ENCODE data around the gene PRR23E.

PRR23E gene

GRCh38 chr3:127183931-127184869 lies 8.7 kb upstream of the PRR23E start:
- ChIA-PET CTCF (no interaction called here), POLR2A (no interaction called here)
- H3K36me3 ChIP-seq (ENCODE audit: control insufficient read depth in 2 of 2, insufficient read depth in 1 of 2, low read length in 2 of 2) = no peaks in the 10 kb centered on the region
- no peak overlapping the region for H3K27ac ChIP-seq (ENCODE audit: extremely low read depth, low read depth, low read length)
- no peaks in the 10 kb centered on the region for H3K4me1 ChIP-seq (ENCODE audit: control insufficient read depth, insufficient read depth, low read length)
- H3K9me3 ChIP-seq (ENCODE audit: control insufficient read depth, insufficient read depth, low read depth, low read length) = no peaks in the 10 kb centered on the region
- H3K4me3 ChIP-seq (ENCODE audit: low read depth, low read length) = no peak overlapping the region
- no peak for TF ChIP-seq ZNF560 (tag by site-specific recombination; IDR thresholded peaks at IDR 0.05; ENCODE audit: borderline replicate concordance)
- no peak for TF ChIP-seq ZNF529 (tag by site-specific recombination; IDR thresholded peaks at IDR 0.05; ENCODE audit: insufficient replicate concordance)
- no peak for TF ChIP-seq PRDM2 (tag by site-specific recombination; IDR thresholded peaks at IDR 0.05; ENCODE audit: borderline replicate concordance)
- TF ChIP-seq, protein P1, sequence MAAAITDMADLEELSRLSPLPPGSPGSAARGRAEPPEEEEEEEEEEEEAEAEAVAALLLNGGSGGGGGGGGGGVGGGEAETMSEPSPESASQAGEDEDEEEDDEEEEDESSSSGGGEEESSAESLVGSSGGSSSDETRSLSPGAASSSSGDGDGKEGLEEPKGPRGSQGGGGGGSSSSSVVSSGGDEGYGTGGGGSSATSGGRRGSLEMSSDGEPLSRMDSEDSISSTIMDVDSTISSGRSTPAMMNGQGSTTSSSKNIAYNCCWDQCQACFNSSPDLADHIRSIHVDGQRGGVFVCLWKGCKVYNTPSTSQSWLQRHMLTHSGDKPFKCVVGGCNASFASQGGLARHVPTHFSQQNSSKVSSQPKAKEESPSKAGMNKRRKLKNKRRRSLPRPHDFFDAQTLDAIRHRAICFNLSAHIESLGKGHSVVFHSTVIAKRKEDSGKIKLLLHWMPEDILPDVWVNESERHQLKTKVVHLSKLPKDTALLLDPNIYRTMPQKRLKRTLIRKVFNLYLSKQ (tag by site-specific recombination; IDR thresholded peaks at IDR 0.05; ENCODE audit: borderline replicate concordance) = no peak
- no peak for TF ChIP-seq ZNF654 (tag by site-specific recombination; IDR thresholded peaks at IDR 0.05; ENCODE audit: low read depth)
- TF ChIP-seq ZNF747 (tag by site-specific recombination; IDR thresholded peaks at IDR 0.05) = no peak
- no peak for TF ChIP-seq TRIM28 (IDR thresholded peaks at IDR 0.05; ENCODE audit: borderline replicate concordance, low read length)
- TF ChIP-seq OSR2 (tag by site-specific recombination; IDR thresholded peaks at IDR 0.05) = no peak
- no peak for TF ChIP-seq ZNF433 (tag by site-specific recombination; IDR thresholded peaks at IDR 0.05; ENCODE audit: low read depth)
- no peak for TF ChIP-seq EGR2 (tag by site-specific recombination; IDR thresholded peaks at IDR 0.05; ENCODE audit: low read depth)
- no peak for TF ChIP-seq ZNF624 (tag by site-specific recombination; IDR thresholded peaks at IDR 0.05)
- TF ChIP-seq ZNF664 (tag by site-specific recombination; IDR thresholded peaks at IDR 0.05) = no peak
- TF ChIP-seq ZNF394 (tag by site-specific recombination; IDR thresholded peaks at IDR 0.05; ENCODE audit: borderline replicate concordance) = no peak
- TF ChIP-seq ZNF302 (tag by site-specific recombination; IDR thresholded peaks at IDR 0.05; ENCODE audit: low read depth) = no peak
- TF ChIP-seq ZSCAN5A (tag by site-specific recombination; IDR thresholded peaks at IDR 0.05) = no peak

DNA sequence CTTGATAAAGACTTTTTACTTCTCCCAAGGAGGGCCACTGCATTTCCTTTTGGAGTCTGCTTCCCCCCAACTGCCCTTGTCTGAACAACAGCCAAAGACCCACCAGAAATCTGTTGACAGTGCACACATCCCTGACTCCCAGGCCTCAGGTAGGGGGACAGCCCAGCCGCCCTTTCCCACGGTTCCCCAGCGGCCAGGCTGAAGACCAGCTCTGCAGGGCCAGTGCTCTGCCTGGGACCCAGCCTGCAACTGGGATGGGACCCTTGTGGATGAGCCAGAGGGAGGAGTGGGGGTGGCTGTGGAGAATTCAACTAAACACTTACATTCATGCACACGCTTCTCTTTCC lies 8.1 kb upstream of the PRR23E start:
- Histone ChIP-seq H3K36me3 (ENCODE audit: control insufficient read depth in 2 of 2, insufficient read depth in 1 of 2, low read length in 2 of 2) (no peaks in the 10 kb centered on the region), H3K4me1 (ENCODE audit: control insufficient read depth, insufficient read depth, low read length) (no peaks in the 10 kb centered on the region), H3K4me3 (ENCODE audit: low read depth, low read length) (no peak overlapping the region), H3K9me3 (ENCODE audit: control insufficient read depth, insufficient read depth, low read depth, low read length) (no peaks in the 10 kb centered on the region), H3K27ac (ENCODE audit: extremely low read depth, low read depth, low read length) (no peak overlapping the region)
- ChIA-PET CTCF (interaction anchor here (1.1 kb wide), 1 partner anchor 8 kb away, joined by 3 read pairs; no protein-coding TSS in a partner anchor), POLR2A (no interaction called here)
- TF ChIP-seq ZNF423 (tag by site-specific recombination; IDR thresholded peaks at IDR 0.05) = no peak
- TF ChIP-seq ZNF416 (tag by site-specific recombination; IDR thresholded peaks at IDR 0.05) = no peak
- TF ChIP-seq, protein P2, sequence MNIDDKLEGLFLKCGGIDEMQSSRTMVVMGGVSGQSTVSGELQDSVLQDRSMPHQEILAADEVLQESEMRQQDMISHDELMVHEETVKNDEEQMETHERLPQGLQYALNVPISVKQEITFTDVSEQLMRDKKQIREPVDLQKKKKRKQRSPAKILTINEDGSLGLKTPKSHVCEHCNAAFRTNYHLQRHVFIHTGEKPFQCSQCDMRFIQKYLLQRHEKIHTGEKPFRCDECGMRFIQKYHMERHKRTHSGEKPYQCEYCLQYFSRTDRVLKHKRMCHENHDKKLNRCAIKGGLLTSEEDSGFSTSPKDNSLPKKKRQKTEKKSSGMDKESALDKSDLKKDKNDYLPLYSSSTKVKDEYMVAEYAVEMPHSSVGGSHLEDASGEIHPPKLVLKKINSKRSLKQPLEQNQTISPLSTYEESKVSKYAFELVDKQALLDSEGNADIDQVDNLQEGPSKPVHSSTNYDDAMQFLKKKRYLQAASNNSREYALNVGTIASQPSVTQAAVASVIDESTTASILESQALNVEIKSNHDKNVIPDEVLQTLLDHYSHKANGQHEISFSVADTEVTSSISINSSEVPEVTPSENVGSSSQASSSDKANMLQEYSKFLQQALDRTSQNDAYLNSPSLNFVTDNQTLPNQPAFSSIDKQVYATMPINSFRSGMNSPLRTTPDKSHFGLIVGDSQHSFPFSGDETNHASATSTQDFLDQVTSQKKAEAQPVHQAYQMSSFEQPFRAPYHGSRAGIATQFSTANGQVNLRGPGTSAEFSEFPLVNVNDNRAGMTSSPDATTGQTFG (tag by site-specific recombination; IDR thresholded peaks at IDR 0.05; ENCODE audit: borderline replicate concordance) = no peak
- no peak for TF ChIP-seq ZNF549 (tag by site-specific recombination; IDR thresholded peaks at IDR 0.05)
- TF ChIP-seq ZNF664 (tag by site-specific recombination; IDR thresholded peaks at IDR 0.05) = no peak
- TF ChIP-seq ZNF529 (tag by site-specific recombination; IDR thresholded peaks at IDR 0.05; ENCODE audit: insufficient replicate concordance) = no peak
- no peak for TF ChIP-seq ZSCAN23 (tag by site-specific recombination; IDR thresholded peaks at IDR 0.05)
- TF ChIP-seq ZNF621 (tag by site-specific recombination; IDR thresholded peaks at IDR 0.05) = no peak
- TF ChIP-seq ZNF792 (tag by site-specific recombination; IDR thresholded peaks at IDR 0.05) = no peak
- TF ChIP-seq SP3 (tag by site-specific recombination; IDR thresholded peaks at IDR 0.05) = no peak

Measured in HEK293 (cell line).